Cardiac muscle cell (in vitro differentiated cells and primary cell): Measurements from ENCODE around the gene LRP1B. TPM values are rescaled to one million over a fixed set of nuclear protein-coding genes. Genes with fewer than 3 reads are reported as not detected.
A peak's percentile ranks its signal among the peaks of the same experiment; 100 is the strongest.

Experiments used
- DNase-seq, 2 donors: peaks; one replicate each; pipeline versions ENCODE4 v3.0.0 to v3.0.0-alpha.2; 2010 to 2017; ENCODE audit warnings: low read depth in 1 of 2, low spot score in 1 of 2
- H3K27ac ChIP-seq: fragments of 200-600 bp; sonication (generic); 2 replicates; pipeline ENCODE4 v1.5.1; 2016
- H3K27me3 ChIP-seq: fragments of 200-600 bp; sonication (generic); 2 replicates; pipeline ENCODE4 v1.6.0; 2016; ENCODE audit warnings: control low read depth
- H3K36me3 ChIP-seq: fragments of 200-600 bp; sonication (generic); 2 replicates; pipeline ENCODE4 v1.5.1; 2016; ENCODE audit warnings: control low read depth
- H3K4me1 ChIP-seq: fragments of 200-600 bp; sonication (generic); 2 replicates; pipeline ENCODE4 v1.8.1; 2017; ENCODE audit warnings: low read depth, mild to moderate bottlenecking, mixed run types
- H3K4me3 ChIP-seq: fragments of 200-600 bp; sonication (generic); 2 replicates; pipeline ENCODE4 v1.5.1; 2016; ENCODE audit warnings: mild to moderate bottlenecking
- H3K9me3 ChIP-seq: fragments of 200-600 bp; sonication (generic); 2 replicates; pipeline ENCODE4 v1.5.1; 2017; ENCODE audit warnings: low read depth, mild to moderate bottlenecking, control low read depth
- CTCF ChIP-seq: IDR thresholded peaks from 2 replicates; pipeline ENCODE4 v1.5.1; 2012; ENCODE audit warnings: low read depth, mild to moderate bottlenecking, low read length
- polyA plus RNA-seq: library from polyadenylated mRNA; unstranded; fragments of >200 nt; fragmentation: Nextera tagmentation; extraction: Ambion mirVana; gene quantifications from 2 replicates; pipeline ENCODE4 v1.2.1, GENCODE V29; 2016
- total RNA-seq: library from RNA; depleted of rRNA; stranded (reverse); fragments of >200 nt; gene quantifications from 2 replicates; pipeline ENCODE4 v1.2.3, GENCODE V29; 2016

LRP1B gene
- total and polyA plus RNA-seq, 2 experiments from 2014 or later = 1.2 to 2.5 TPM

GRCh38 chr2:140601801-140602200 is 1529.0 kb downstream of the LRP1B start:
- Histone ChIP-seq H3K27ac (no peak overlapping the region), H3K9me3 (no peaks in the 10 kb centered on the region), H3K4me3 (no peak overlapping the region), H3K4me1 (no peaks in the 10 kb centered on the region), H3K27me3 (no peaks in the 10 kb centered on the region), H3K36me3 (no peaks in the 10 kb centered on the region)
- no peak for TF ChIP-seq CTCF
- no peak for DNase-seq

GRCh38 chr2:140601342-140601741 is 1529.5 kb downstream of the LRP1B start:
- no peak for TF ChIP-seq CTCF
- H3K9me3 ChIP-seq = no peaks in the 10 kb centered on the region
- peak in 1 of 2 donors; percentile 18 for DNase-seq
- no peaks in the 10 kb centered on the region for H3K27me3 ChIP-seq
- no peaks in the 10 kb centered on the region for H3K4me1 ChIP-seq
- no peaks in the 10 kb centered on the region for H3K36me3 ChIP-seq
- no peak overlapping the region for H3K4me3 ChIP-seq
- H3K27ac ChIP-seq = no peak overlapping the region

GRCh38 chr2:140600116-140600515 is 1530.7 kb downstream of the LRP1B start:
- no peak for TF ChIP-seq CTCF
- no peaks in the 10 kb centered on the region for H3K36me3 ChIP-seq
- H3K4me3 ChIP-seq = no peak overlapping the region
- H3K27me3 ChIP-seq = no peaks in the 10 kb centered on the region
- no peak overlapping the region for H3K27ac ChIP-seq
- H3K4me1 ChIP-seq = no peaks in the 10 kb centered on the region
- DNase-seq = peak in 1 of 2 donors; percentile 75
- no peaks in the 10 kb centered on the region for H3K9me3 ChIP-seq

GRCh38 chr2:140597836-140598235 is 1533.0 kb downstream of the LRP1B start:
- Histone ChIP-seq H3K9me3 (no peaks in the 10 kb centered on the region), H3K4me3 (no peak overlapping the region), H3K27me3 (no peaks in the 10 kb centered on the region), H3K27ac (no peak overlapping the region), H3K36me3 (no peaks in the 10 kb centered on the region), H3K4me1 (no peaks in the 10 kb centered on the region)
- DNase-seq = no peak
- no peak for TF ChIP-seq CTCF

- no peak overlapping the region for H3K27ac ChIP-seq
- no peaks in the 10 kb centered on the region for H3K27me3 ChIP-seq
- H3K4me1 ChIP-seq = no peaks in the 10 kb centered on the region
- H3K9me3 ChIP-seq = no peaks in the 10 kb centered on the region
- no peaks in the 10 kb centered on the region for H3K36me3 ChIP-seq
- no peak for TF ChIP-seq CTCF
- no peak overlapping the region for H3K4me3 ChIP-seq
- DNase-seq = no peak
Measured at GRCh38 chr2:140597205-140597604, 1533.6 kb downstream of the LRP1B start.

- Histone ChIP-seq H3K27ac (no peak overlapping the region), H3K36me3 (no peaks in the 10 kb centered on the region), H3K4me1 (no peaks in the 10 kb centered on the region), H3K9me3 (no peaks in the 10 kb centered on the region), H3K27me3 (no peaks in the 10 kb centered on the region), H3K4me3 (no peak overlapping the region)
- no peak for TF ChIP-seq CTCF
- no peak for DNase-seq
Measured at GRCh38 chr2:140596447-140596846, 1534.4 kb downstream of the LRP1B start.
